ENCODE measurements around the gene DHX40.
"Not testable (repeated sequence)": the region's sequence is repeated elsewhere in the genome, so short reads cannot be mapped to it uniquely, and the experiment has no call there.

The DHX40 gene

DNA sequence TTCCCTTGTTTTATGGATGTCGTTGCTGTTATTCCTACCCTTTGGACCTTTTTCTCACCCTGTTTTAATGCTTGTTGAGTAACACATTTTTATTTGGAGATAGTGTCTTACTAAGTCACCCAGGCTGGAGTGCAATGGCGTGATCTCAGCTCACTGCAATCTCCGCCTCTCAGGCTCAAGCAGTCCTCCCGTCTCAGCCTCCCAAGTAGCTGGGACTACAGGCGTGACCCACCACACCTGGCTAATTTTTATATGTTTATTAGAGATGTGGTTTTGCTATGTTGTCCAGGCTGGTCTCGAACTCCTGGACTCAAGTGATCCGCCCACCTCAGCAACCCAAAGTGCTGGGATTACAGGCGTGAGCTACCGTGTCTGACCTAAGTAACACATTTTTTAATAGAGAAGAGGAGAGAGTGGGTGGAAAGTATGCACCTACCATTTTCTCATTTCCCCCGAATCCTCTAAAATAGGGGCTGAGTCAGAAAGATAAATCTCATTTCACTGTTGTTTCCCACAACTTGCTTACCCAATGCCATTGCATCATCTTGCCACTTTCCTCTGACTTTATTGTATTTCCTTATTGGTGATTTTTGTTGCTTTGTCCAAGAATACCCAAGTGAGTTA is 7.0 kb downstream of the DHX40 start:
- no peak overlapping the region for H3K4me3 ChIP-seq (ENCODE audit: severe bottlenecking)
- H3K27me3 ChIP-seq (ENCODE audit: insufficient read depth, poor library complexity, severe bottlenecking) = no peaks in the 10 kb centered on the region
- DNase-seq (ENCODE audit: low spot score) (no peak), ATAC-seq (ENCODE audit: low read depth) (no peak)
- TF ChIP-seq, protein P1, sequence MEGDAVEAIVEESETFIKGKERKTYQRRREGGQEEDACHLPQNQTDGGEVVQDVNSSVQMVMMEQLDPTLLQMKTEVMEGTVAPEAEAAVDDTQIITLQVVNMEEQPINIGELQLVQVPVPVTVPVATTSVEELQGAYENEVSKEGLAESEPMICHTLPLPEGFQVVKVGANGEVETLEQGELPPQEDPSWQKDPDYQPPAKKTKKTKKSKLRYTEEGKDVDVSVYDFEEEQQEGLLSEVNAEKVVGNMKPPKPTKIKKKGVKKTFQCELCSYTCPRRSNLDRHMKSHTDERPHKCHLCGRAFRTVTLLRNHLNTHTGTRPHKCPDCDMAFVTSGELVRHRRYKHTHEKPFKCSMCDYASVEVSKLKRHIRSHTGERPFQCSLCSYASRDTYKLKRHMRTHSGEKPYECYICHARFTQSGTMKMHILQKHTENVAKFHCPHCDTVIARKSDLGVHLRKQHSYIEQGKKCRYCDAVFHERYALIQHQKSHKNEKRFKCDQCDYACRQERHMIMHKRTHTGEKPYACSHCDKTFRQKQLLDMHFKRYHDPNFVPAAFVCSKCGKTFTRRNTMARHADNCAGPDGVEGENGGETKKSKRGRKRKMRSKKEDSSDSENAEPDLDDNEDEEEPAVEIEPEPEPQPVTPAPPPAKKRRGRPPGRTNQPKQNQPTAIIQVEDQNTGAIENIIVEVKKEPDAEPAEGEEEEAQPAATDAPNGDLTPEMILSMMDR (IDR thresholded peaks at IDR 0.05; ENCODE audit: poor library complexity, severe bottlenecking) = no peak
- H3K27ac ChIP-seq (ENCODE audit: poor library complexity, severe bottlenecking) = no peak overlapping the region
- H3K4me1 ChIP-seq (ENCODE audit: insufficient read depth, poor library complexity, severe bottlenecking) = no peaks in the 10 kb centered on the region
- H3K9me3 ChIP-seq (ENCODE audit: severe bottlenecking) = no peaks in the 10 kb centered on the region
- peaks cover 26% of the 10 kb centered on the region for H3K36me3 ChIP-seq (ENCODE audit: low read depth)

DNA sequence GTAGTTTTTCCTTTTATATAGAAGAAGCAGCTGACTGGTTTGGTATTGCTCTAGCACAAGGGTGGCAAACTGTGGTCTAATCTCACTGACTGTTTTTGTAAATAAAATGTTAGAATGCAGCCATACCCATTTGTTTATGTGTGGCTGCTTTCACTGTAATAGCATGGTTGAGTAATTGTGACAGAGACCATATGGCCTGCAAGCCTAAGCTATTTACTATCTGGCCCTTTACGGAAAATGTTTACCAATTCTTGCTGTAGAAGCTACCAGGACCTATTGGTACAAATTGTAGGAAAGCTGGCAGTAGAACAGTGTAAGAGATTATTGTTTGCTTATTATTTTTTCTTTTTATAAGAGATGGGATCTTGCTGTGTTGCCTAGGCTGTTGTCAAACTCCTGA is 18.8 kb downstream of the DHX40 start:
- not testable (repeated sequence) for H3K4me1 ChIP-seq (ENCODE audit: insufficient read depth, poor library complexity, severe bottlenecking); ATAC-seq (ENCODE audit: low read depth); H3K36me3 ChIP-seq (ENCODE audit: low read depth); H3K27ac ChIP-seq (ENCODE audit: poor library complexity, severe bottlenecking); H3K27me3 ChIP-seq (ENCODE audit: insufficient read depth, poor library complexity, severe bottlenecking); DNase-seq (ENCODE audit: low spot score); H3K9me3 ChIP-seq (ENCODE audit: severe bottlenecking); H3K4me3 ChIP-seq (ENCODE audit: severe bottlenecking)

DNA sequence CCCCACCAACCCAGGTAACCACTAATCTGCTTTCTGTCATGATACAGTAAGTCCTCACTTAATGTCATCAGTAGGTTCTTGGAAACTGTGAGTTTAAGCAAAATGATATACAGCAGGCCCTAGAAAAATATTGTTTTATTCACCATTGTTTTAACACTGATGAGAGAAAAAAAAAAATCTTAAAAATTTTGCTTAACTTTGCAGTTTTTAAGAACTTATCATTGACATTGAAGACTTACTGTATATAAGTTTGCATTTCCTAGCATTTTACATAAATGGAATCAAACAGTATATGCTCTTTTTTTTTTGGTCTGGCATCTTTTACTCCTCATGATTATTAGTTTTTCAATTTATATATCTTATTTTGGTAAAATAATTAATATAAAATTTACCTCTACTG is 34.8 kb downstream of the DHX40 start:
- no peak for DNase-seq (ENCODE audit: low spot score)
- H3K36me3 ChIP-seq (ENCODE audit: low read depth) = peaks cover 39% of the 10 kb centered on the region
- H3K4me1 ChIP-seq (ENCODE audit: insufficient read depth, poor library complexity, severe bottlenecking) = no peaks in the 10 kb centered on the region
- no peak overlapping the region for H3K27ac ChIP-seq (ENCODE audit: poor library complexity, severe bottlenecking)
- H3K9me3 ChIP-seq (ENCODE audit: severe bottlenecking) = peaks cover 2% of the 10 kb centered on the region
- no peak for ATAC-seq (ENCODE audit: low read depth)
- no peaks in the 10 kb centered on the region for H3K27me3 ChIP-seq (ENCODE audit: insufficient read depth, poor library complexity, severe bottlenecking)
- TF ChIP-seq, protein P1 (IDR thresholded peaks at IDR 0.05; ENCODE audit: poor library complexity, severe bottlenecking) = no peak
- no peak overlapping the region for H3K4me3 ChIP-seq (ENCODE audit: severe bottlenecking)

DNA sequence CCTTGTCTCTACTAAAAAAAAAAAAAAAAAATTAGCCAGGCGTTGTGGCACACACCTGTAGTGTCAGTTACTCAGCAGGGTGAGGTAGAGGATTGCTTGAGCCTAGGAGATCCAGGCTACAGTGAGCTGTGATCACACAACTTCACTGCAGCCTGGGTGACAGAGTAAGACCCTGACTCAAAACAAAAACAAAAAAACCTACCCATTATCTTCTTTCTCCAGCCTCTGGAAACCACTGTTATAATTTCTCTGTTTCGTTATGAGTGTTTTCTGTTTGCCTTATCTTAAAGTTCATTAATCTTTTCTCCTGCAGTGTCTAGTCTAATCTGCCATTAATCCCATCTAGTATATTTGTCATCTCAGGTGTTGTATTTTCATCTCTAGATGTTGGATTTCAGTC is 35.7 kb downstream of the DHX40 start:
- Histone ChIP-seq H3K9me3 (ENCODE audit: severe bottlenecking) (peaks cover 2% of the 10 kb centered on the region), H3K36me3 (ENCODE audit: low read depth) (peaks cover 49% of the 10 kb centered on the region), H3K4me3 (ENCODE audit: severe bottlenecking) (no peak overlapping the region), H3K27me3 (ENCODE audit: insufficient read depth, poor library complexity, severe bottlenecking) (no peaks in the 10 kb centered on the region), H3K27ac (ENCODE audit: poor library complexity, severe bottlenecking) (no peak overlapping the region), H3K4me1 (ENCODE audit: insufficient read depth, poor library complexity, severe bottlenecking) (no peaks in the 10 kb centered on the region)
- ATAC-seq (ENCODE audit: low read depth) (no peak), DNase-seq (ENCODE audit: low spot score) (no peak)
- TF ChIP-seq, protein P1 (IDR thresholded peaks at IDR 0.05; ENCODE audit: poor library complexity, severe bottlenecking) = no peak

DNA sequence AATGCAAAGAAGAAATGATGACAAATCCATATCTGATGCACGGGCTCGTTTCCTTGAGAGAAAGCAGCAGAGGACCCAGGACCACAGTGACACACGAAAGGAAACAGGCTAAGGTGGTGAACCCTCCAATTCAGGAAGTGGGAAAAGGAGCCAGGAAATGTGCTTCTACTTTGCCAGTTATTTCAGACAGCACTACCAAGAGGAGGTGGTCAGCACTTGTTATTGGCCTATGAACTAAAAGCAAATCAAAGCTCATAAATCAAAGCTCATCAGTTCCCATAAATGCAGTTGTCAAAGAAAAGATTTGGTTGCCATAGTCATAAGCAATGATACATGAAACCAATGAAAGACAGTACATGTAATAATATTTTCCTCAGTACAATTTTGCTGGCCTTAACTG is 41.7 kb downstream of the DHX40 start:
- H3K4me3 ChIP-seq (ENCODE audit: severe bottlenecking) = no peak overlapping the region
- H3K27me3 ChIP-seq (ENCODE audit: insufficient read depth, poor library complexity, severe bottlenecking) = no peaks in the 10 kb centered on the region
- peaks cover 77% of the 10 kb centered on the region for H3K36me3 ChIP-seq (ENCODE audit: low read depth)
- H3K9me3 ChIP-seq (ENCODE audit: severe bottlenecking) = peaks cover 2% of the 10 kb centered on the region
- no peaks in the 10 kb centered on the region for H3K4me1 ChIP-seq (ENCODE audit: insufficient read depth, poor library complexity, severe bottlenecking)
- DNase-seq (ENCODE audit: low spot score) (no peak), ATAC-seq (ENCODE audit: low read depth) (no peak)
- TF ChIP-seq, protein P1 (IDR thresholded peaks at IDR 0.05; ENCODE audit: poor library complexity, severe bottlenecking) = no peak
- H3K27ac ChIP-seq (ENCODE audit: poor library complexity, severe bottlenecking) = no peak overlapping the region
